Body of pancreas (tissue), 4 donors: Measurements from ENCODE around the gene SMTNL2. TPM values are rescaled to one million over a fixed set of nuclear protein-coding genes. Genes with fewer than 3 reads are reported as not detected.

Source experiments
- ATAC-seq: fragments of 150-250 bp; one replicate; pipeline ENCODE4 v1.9.1; 2016
- DNase-seq, 4 donors: peaks; one replicate each; pipeline ENCODE4 v3.0.0-alpha.2; 2019
- H3K27ac ChIP-seq, 4 donors: fragments of 200-600 bp; sonication (generic); 1 replicate in 3 of 4; 2 replicates in 1 of 4; pipeline versions ENCODE4 v1.5.1 to v1.6.1; 2016 to 2019; ENCODE audit warnings: mild to moderate bottlenecking in 1 of 4, mixed read lengths in 1 of 4, moderate library complexity in 1 of 4
- H3K27me3 ChIP-seq, 2 donors: fragments of 200-600 bp; sonication (generic); one replicate each; pipeline ENCODE4 v1.6.0; 2016; ENCODE audit warnings: mild to moderate bottlenecking in 1 of 2
- H3K36me3 ChIP-seq, 2 donors: fragments of 200-600 bp; sonication (generic); replicated peaks in 1 of 2; 2 replicates each; pipeline ENCODE4 v1.5.1; 2016; ENCODE audit warnings: low read depth in 2 of 2; ENCODE audit not compliant: insufficient read depth in 1 of 2
- H3K4me1 ChIP-seq: fragments of 200-600 bp; sonication (generic); one replicate; pipeline ENCODE4 v1.6.0; 2016
- H3K4me3 ChIP-seq, 2 donors: fragments of 200-600 bp; sonication (generic); 1 replicate in 1 of 2; 2 replicates in 1 of 2; pipeline ENCODE4 v1.5.1; 2016 to 2019
- H3K9me3 ChIP-seq, 3 donors: fragments of 200-600 bp; sonication (generic); 1 replicate in 2 of 3; 2 replicates in 1 of 3; pipeline ENCODE4 v1.5.1; 2016
- CTCF ChIP-seq, 7 experiments: fragments of 450-650 bp in 4 of 7; fragments of 200-600 bp in 3 of 7; sonication (generic) in 3 of 7; IDR thresholded peaks; one replicate each; pipeline ENCODE4 v1.5.1; 2016 to 2019; ENCODE audit warnings: antibody characterized with exemption in 7 of 7
- POLR2A ChIP-seq, 3 donors: fragments of 450-650 bp; IDR thresholded peaks; one replicate each; pipeline ENCODE4 v1.6.1; 2016; ENCODE audit warnings: antibody characterized with exemption in 3 of 3, mild to moderate bottlenecking in 2 of 3
- WGBS, 2 donors: methylation state at CpG; one replicate each; pipeline ENCODE4 v1.1.5; 2017; 5-methylcytosine and 5-hydroxymethylcytosine counted together
- intact Hi-C: fragments of 100-400 bp; cut with DNase I; formaldehyde crosslinking; loops from one replicate; pipeline ENCODE4 v1.15.1; 2023
- total RNA-seq, 2 donors: library from RNA; depleted of rRNA; stranded (reverse); fragments of >200 nt; gene quantifications; one replicate each; pipeline ENCODE4 v1.1.0, GENCODE V29; 2016

SMTNL2 gene
- total RNA-seq, 2 donors from 2014 or later, result 0.33 to 0.78 TPM

- Histone ChIP-seq H3K27me3 (peaks cover 0 to 3% of the 10 kb centered on the region in 2 donors), H3K36me3 (no peaks in the 10 kb centered on the region), H3K4me1 (no peaks in the 10 kb centered on the region), H3K9me3 (no peaks in the 10 kb centered on the region), H3K27ac (no peak overlapping the region), H3K4me3 (no peak overlapping the region)
- intact Hi-C loops, result no loop called here
- TF ChIP-seq CTCF (IDR thresholded peaks at IDR 0.05) (no peak), POLR2A (IDR thresholded peaks at IDR 0.05) (no peak)
- ATAC-seq (no peak), DNase-seq (no peak)
- 67 to 70% methylated on average over 7 to 13 of the region's 13 CpGs for WGBS, 2 donors
These were observed 13.6 kb downstream of the SMTNL2 start for GRCh38 chr17:4597975-4598374.

DNA sequence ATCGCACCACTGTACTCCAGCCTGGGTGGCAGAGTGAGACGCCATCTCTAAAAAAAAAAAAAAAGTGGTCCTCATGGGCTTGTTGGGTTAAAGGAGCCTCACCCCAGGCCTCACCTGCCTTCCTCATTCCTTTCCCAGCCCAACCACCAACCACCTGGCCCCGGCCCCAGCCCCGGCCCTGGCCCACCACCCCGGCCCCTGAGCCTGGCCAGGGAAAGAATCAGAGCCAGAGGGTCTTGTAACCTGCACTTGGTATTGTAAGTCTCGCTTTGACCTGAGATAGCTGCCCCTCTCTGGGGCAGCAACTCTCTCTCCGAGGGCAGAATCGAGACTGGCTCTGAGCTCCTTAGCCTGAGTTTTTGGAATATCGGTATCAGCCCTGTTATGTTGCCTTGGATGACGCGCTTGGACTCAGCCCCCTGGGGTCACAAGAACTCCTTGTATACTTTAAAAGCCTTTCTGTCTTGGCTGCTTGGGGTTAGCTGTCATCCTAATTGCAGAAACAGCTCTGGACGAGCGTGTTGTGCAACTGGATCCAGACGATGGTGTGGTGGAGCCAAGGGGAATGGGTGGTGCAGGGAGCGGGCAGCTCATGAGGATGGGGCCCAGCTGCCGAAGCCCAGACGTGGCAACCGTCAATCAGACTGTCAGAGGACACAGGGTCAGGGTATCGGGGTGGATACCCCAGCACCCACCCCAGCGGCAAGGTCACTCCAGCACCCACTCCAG is 14.6 kb downstream of the SMTNL2 start:
- Histone ChIP-seq H3K27me3 (peaks cover 0 to 3% of the 10 kb centered on the region in 2 donors), H3K4me1 (no peaks in the 10 kb centered on the region), H3K27ac (no peak overlapping the region), H3K36me3 (no peaks in the 10 kb centered on the region), H3K4me3 (no peak overlapping the region), H3K9me3 (no peaks in the 10 kb centered on the region)
- DNase-seq (peak in 2 of 4 donors; percentile 32 to 52), ATAC-seq (no peak)
- intact Hi-C loops, result no loop called here
- 70 to 76% methylated on average over 18 to 20 of the region's 20 CpGs for WGBS, 2 donors
- TF ChIP-seq CTCF (IDR thresholded peaks at IDR 0.05) (no peak), POLR2A (IDR thresholded peaks at IDR 0.05) (no peak)

DNA sequence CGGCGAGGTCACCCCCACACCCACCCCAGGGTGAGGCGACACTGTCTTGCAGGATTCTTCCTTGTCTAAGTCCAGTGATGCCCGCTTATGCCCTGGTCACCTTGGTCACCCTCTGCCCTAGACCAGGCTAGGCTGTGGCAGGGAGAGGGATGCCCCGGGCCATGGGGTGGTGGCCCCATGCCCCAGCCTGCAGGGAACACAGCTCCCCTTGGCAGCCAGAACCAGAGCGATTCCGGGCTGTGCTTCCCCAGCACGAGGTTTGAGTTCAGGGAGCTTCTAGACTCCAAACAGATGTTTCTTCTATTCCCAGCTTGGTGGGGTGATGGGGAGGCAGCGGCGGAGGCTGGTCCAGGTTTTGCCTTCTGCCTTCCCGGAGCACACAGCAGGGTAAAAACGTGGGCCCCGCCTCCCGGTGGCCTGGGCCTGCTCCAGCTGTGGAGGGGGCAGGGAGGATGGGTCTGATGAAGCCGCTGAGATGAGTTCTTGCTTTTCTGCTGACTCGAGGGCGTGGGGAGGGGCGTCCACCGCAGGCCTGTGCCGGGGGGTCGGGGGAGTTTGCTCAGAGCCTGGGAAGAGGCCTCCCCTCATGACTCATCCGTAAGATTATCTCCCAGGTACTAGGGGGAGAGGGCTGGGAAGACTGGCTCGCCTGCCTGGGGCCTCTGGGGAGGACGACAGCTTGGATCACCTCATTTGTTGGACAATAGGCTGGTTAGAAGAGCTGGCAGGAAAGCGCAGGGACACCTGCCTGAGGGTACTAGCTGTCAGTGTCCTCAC is 15.4 kb downstream of the SMTNL2 start:
- intact Hi-C loops, result no loop called here
- H3K9me3 ChIP-seq, result no peaks in the 10 kb centered on the region
- no peak for TF ChIP-seq POLR2A (IDR thresholded peaks at IDR 0.05)
- no peak for TF ChIP-seq CTCF (IDR thresholded peaks at IDR 0.05)
- no peak overlapping the region for H3K27ac ChIP-seq
- H3K27me3 ChIP-seq, result peaks cover 0 to 3% of the 10 kb centered on the region in 2 donors
- ATAC-seq (peak; percentile 16), DNase-seq (no peak)
- no peaks in the 10 kb centered on the region for H3K36me3 ChIP-seq
- H3K4me3 ChIP-seq, result no peak overlapping the region
- no peaks in the 10 kb centered on the region for H3K4me1 ChIP-seq
- 40 to 48% methylated on average over 2 to 23 of the region's 25 CpGs for WGBS, 2 donors

DNA sequence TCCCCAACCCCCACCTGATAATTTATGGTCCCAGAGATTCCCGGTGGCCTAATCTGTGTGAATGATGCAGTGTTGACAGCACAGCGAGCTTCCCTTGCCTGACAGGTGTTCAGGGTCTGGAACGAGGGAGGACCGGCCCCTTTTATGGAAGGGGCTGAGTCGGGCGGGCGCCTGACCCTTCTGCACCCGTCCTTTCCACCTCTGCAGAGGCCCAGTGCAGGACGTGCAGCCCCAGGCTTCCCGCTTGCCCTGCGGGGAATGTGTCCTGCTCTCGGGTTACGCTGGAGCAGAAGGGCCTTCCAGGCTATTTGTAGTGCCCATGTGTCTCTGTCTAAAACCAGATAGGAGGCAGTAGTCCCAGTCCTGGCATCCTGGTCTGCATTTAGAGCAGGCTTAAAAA is 16.2 kb downstream of the SMTNL2 start:
- H3K27ac ChIP-seq, result no peak overlapping the region
- intact Hi-C loops, result no loop called here
- no peaks in the 10 kb centered on the region for H3K9me3 ChIP-seq
- H3K4me3 ChIP-seq, result no peak overlapping the region
- H3K27me3 ChIP-seq, result peaks cover 0 to 3% of the 10 kb centered on the region in 2 donors
- DNase-seq (no peak), ATAC-seq (no peak)
- 32 to 71% methylated on average over 3 to 13 of the region's 13 CpGs for WGBS, 2 donors
- no peaks in the 10 kb centered on the region for H3K36me3 ChIP-seq
- H3K4me1 ChIP-seq, result no peaks in the 10 kb centered on the region
- TF ChIP-seq CTCF (IDR thresholded peaks at IDR 0.05) (no peak), POLR2A (IDR thresholded peaks at IDR 0.05) (no peak)
